ENCODE results near the gene DCAF16.

GRCh38 chr4:17811078-17811603 is 584 bp upstream of the DCAF16 start:
- no peak for TF ChIP-seq EZH2 (IDR thresholded peaks at IDR 0.05; ENCODE audit: borderline replicate concordance, insufficient read depth, low read depth, low read length, poor library complexity, severe bottlenecking)
- TF ChIP-seq CTCF (IDR thresholded peaks at IDR 0.05) = no peak
